GM10248 (cell line): ENCODE results near the gene GNG2.

Experiments
- CTCF ChIA-PET: fragments of 300-600 bp; sonication (Branson Sonifier 250); formaldehyde crosslinking; extraction: SDS; loops from one replicate; lab custom pipeline; 2021; ENCODE audit warnings: antibody characterized with exemption; lab: Yijun Ruan, JAX
- POLR2A ChIA-PET: fragments of 350-650 bp; sonication (Branson Sonifier 250); formaldehyde crosslinking; extraction: SDS; loops from one replicate; lab custom pipeline; 2020; ENCODE audit warnings: antibody characterized with exemption; lab: Yijun Ruan, JAX
- DNase-seq: peaks from one replicate; pipeline ENCODE4 v3.0.0; 2012; ENCODE audit errors: extremely low spot score
- TF ChIP-seq, protein P1 (sequence below): IDR thresholded peaks from 2 replicates; pipeline ENCODE4 v1.5.1; 2012; ENCODE audit warnings: mild to moderate bottlenecking, low read depth; ENCODE audit errors: extremely low read depth, missing control alignments, control extremely low read depth

GNG2 gene

DNA sequence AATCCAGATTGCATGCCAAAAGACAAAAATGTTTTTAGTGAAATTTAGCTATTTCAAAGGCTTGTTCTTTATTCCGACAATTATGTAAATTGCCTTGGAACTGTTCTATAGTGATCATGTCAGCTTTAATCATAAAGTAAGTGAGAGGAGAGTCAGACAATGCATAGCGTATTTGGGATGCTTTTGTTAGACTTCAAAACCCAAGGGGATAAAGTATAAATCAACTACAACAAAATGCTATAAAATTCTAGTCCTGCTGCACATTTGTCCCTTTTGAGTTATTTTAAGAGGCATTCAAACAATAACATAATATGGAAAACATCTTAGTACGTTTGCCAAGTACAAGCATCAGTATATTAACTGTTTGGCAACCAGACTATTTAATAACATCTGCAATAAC is 140.3 kb downstream of the GNG2 start:
- POLR2A ChIA-PET, result no interaction called here
- CTCF ChIA-PET, result no interaction called here
- TF ChIP-seq, protein P1, sequence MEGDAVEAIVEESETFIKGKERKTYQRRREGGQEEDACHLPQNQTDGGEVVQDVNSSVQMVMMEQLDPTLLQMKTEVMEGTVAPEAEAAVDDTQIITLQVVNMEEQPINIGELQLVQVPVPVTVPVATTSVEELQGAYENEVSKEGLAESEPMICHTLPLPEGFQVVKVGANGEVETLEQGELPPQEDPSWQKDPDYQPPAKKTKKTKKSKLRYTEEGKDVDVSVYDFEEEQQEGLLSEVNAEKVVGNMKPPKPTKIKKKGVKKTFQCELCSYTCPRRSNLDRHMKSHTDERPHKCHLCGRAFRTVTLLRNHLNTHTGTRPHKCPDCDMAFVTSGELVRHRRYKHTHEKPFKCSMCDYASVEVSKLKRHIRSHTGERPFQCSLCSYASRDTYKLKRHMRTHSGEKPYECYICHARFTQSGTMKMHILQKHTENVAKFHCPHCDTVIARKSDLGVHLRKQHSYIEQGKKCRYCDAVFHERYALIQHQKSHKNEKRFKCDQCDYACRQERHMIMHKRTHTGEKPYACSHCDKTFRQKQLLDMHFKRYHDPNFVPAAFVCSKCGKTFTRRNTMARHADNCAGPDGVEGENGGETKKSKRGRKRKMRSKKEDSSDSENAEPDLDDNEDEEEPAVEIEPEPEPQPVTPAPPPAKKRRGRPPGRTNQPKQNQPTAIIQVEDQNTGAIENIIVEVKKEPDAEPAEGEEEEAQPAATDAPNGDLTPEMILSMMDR, result no peak
- DNase-seq, result no peak

- ChIA-PET CTCF (interaction anchor here (1.4 kb wide), 1 partner anchor 11 kb away, joined by 3 read pairs; no protein-coding TSS in a partner anchor), POLR2A (no interaction called here)
- no peak for DNase-seq
- TF ChIP-seq, protein P1, result no peak
Measured at GRCh38 chr14:52002542-52002941, 142.1 kb downstream of the GNG2 start.

- ChIA-PET CTCF (interaction anchor here (1.4 kb wide), 1 partner anchor 12 kb away, joined by 3 read pairs; no protein-coding TSS in a partner anchor), POLR2A (no interaction called here)
- DNase-seq, result no peak
- TF ChIP-seq, protein P1, result no peak
Measured at GRCh38 chr14:52003324-52003723, 142.9 kb downstream of the GNG2 start.

DNA sequence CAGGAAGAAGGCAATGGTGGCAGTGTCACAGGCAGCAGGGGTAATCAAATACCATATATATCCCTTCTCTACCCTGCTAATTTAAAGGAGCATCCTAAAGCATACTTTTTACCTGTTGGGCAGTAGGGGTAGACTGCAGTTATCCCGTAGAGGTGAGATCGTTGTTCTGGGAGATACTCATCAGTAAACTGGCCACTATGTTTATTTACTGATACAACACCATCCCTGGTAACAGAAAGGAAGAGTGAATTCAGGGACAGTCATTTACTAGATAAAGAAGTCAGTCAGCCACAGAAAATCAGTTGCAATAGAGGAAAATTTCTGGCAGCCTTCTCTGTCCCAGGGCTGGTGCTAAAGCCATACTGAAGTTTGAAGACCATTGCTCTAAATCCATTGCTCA is 145.2 kb downstream of the GNG2 start:
- POLR2A ChIA-PET, result no interaction called here
- DNase-seq, result no peak
- CTCF ChIA-PET, result interaction anchor here (0.6 to 2.0 kb wide), 4 partner anchors 10 to 448 kb away, joined by 3 to 14 read pairs (median 4); no protein-coding TSS in a partner anchor
- TF ChIP-seq, protein P1, result no peak

DNA sequence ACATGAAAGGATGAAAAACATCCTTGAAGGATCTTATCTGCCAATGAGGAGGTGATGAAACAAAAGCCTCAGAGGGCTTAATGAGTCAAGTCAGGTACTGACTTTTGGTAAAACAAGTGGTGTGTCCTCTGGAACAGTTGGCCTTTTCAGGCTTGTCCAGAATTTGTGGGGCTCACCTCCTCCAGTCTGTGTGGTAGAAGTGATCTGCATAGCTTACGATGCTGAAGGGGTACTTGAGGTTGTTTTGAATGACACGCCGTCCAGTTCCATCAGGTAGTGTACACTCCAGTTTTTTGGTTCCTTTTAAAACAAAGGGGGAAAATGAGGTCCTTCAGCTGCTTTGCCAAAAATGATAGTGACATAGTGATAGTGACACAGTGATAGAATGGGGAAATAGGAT is 145.9 kb downstream of the GNG2 start:
- ChIA-PET POLR2A (no interaction called here), CTCF (interaction anchor here (1.0 to 2.3 kb wide), 6 partner anchors 9 to 354 kb away, joined by 3 to 14 read pairs (median 4); no protein-coding TSS in a partner anchor)
- DNase-seq, result no peak
- TF ChIP-seq, protein P1, result no peak

DNA sequence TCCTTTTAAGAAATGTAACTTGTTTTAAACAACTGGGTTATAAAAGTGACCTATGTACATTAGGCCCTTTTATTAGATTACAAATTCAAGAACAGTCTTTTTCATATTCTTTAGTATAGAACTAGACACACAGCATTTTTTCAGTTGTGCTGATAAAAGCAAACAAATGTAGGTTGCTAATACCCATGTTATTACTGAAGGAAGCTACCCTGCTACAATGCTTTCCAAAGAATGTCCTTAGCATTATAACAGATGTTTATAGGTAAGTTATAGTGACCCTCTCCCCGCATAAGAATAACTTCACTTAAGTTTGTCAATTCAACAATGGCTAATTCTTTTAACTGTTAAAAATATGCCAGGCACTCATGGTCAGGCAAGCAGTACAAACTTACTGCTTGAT is 146.8 kb downstream of the GNG2 start:
- ChIA-PET POLR2A (no interaction called here), CTCF (interaction anchor here (1.0 to 2.3 kb wide), 5 partner anchors 8 to 355 kb away, joined by 3 to 14 read pairs (median 5); no protein-coding TSS in a partner anchor)
- TF ChIP-seq, protein P1, result no peak
- DNase-seq, result no peak

DNA sequence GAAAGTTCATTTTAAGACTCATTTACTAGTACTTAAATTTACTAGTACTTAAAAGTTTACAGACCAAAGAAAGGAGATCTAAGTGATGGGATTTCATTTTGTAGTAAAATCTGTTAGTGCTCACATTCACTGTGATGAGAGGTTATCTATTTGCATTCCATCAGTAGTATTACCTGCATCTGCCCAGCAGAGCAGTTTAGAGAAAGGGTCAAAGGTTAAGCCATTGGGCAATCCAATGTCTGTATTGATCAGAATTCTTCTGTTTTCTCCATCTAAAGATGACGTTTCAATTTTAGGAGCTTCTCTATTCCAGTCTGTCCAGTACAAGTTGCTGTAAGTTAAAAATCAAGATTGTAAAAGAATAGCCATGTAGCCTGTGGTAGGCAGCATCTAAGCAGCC is 147.2 kb downstream of the GNG2 start:
- no peak for DNase-seq
- ChIA-PET POLR2A (no interaction called here), CTCF (interaction anchor here (0.9 to 2.3 kb wide), 4 partner anchors 10 to 355 kb away, joined by 3 to 7 read pairs (median 4); no protein-coding TSS in a partner anchor)
- TF ChIP-seq, protein P1, result no peak
